Activated T-cell treated with anti-CD3 and anti-CD28 coated beads for 4 hours (primary cell): ENCODE measurements around the gene SCAMP1.
"Not testable (repeated sequence)": the region's sequence is repeated elsewhere in the genome, so short reads cannot be mapped to it uniquely, and the experiment has no call there.

Experiments
- DNase-seq: peaks from one replicate; pipeline ENCODE4 v3.0.0-alpha.2; 2020

Gene SCAMP1

GRCh38 chr5:78433972-78434371 lies 73.6 kb downstream of the SCAMP1 start:
- no peak for DNase-seq

- no peak for DNase-seq
These were observed 87.5 kb downstream of the SCAMP1 start for GRCh38 chr5:78447775-78448424.

DNA sequence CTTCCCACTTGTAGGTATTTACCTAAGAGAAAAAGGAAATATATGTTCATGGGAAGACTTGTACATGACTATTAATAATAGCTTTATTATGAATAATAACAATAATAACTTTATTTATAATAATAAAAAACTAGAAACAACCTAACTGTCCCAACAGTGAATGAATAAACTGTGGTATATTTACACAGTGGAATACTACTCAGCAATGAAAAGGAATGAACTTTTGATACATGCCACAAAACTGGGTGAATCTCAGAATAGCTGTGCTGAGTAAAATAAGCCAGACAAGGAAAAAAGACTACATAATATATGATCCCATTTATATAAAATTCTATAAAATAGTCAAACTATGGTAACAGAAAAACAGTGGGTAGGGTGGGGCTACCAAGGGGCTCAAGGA lies 88.7 kb downstream of the SCAMP1 start:
- DNase-seq = no peak

GRCh38 chr5:78457507-78457906 lies 97.1 kb downstream of the SCAMP1 start:
- not testable (repeated sequence) for DNase-seq

GRCh38 chr5:78458843-78459242 lies 98.4 kb downstream of the SCAMP1 start:
- no peak for DNase-seq

DNA sequence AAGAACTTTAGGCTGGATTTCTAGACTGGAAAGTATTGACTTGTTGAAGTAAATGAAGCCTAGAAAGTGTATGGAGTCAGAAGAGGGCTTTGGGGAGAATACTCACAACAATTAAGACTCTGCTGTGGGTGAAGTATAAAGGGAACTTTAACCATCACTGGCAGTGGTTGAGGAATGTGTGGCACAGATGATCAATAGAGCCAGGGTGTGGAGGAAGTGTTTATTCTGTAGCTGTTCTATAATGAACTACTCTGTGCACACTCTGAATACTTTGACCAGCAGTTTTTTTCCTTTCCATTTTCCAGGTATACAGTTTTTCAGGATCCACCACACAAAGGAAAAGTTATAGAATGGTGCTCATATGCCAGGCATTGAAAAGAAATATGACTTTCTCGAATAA lies 106.7 kb downstream of the SCAMP1 start:
- DNase-seq = no peak

- no peak for DNase-seq
These were observed 107.4 kb downstream of the SCAMP1 start for GRCh38 chr5:78467752-78468357.

GRCh38 chr5:78471896-78472295 lies 111.5 kb downstream of the SCAMP1 start:
- no peak for DNase-seq

GRCh38 chr5:78472469-78473106 lies 112.2 kb downstream of the SCAMP1 start:
- DNase-seq = no peak

DNA sequence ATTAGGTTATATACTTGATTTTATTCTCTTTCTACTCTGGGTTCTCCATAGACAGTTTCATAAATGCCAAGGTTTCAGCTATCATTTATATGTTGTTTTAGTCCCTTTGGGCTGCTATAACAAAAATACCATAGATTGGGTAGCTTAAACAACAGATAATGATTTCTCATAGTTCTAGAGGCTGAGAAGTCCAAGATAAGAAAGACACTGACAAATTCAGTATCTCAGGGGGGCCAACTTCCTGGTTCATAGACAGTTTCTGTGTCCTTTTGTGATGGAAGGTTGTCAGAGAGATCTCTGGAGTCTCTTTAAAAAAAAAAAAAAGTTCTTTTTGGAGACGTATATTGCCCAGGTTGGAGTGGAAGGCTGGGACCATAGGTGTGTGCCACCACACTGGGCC lies 113.3 kb downstream of the SCAMP1 start:
- DNase-seq = no peak

DNA sequence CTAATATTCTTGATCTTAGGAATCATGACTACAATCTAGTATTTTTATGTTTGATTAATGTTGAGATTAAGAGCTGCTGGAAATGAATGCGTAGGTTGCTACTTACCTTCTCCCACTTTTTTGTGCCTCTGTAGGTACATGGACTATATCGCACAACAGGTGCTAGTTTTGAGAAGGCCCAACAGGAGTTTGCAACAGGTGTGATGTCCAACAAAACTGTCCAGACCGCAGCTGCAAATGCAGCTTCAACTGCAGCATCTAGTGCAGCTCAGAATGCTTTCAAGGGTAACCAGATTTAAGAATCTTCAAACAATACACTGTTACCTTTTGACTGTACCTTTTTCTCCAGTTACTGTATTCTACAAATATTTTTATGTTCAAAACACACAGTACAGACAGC lies 115.0 kb downstream of the SCAMP1 start:
- DNase-seq = no peak

DNA sequence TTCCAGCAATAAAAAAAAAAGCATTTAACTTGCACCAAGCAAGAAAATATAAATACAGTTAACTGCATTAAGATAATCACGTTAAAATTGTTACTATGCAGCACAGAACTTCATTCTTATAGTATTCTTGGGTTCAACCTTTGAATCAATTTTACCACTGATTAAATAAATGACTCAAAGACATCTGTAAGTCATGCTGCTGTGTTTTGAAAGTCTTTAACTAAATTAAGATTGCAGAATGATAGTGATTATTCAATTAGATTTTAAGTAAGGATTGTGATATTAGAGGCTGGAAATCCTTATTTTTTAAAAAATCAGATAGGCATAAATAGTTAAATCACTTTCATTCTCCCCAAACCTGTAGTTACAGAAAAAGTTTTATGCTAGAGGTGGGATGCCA lies 116.4 kb downstream of the SCAMP1 start:
- no peak for DNase-seq

- DNase-seq = no peak
These were observed 122.5 kb downstream of the SCAMP1 start for GRCh38 chr5:78482948-78483347.

- DNase-seq = no peak
These were observed 123.5 kb downstream of the SCAMP1 start for GRCh38 chr5:78483809-78484521.

GRCh38 chr5:78486218-78486617 lies 125.8 kb downstream of the SCAMP1 start:
- no peak for DNase-seq

- DNase-seq = no peak
These were observed 127.4 kb downstream of the SCAMP1 start for GRCh38 chr5:78487846-78488245.

DNA sequence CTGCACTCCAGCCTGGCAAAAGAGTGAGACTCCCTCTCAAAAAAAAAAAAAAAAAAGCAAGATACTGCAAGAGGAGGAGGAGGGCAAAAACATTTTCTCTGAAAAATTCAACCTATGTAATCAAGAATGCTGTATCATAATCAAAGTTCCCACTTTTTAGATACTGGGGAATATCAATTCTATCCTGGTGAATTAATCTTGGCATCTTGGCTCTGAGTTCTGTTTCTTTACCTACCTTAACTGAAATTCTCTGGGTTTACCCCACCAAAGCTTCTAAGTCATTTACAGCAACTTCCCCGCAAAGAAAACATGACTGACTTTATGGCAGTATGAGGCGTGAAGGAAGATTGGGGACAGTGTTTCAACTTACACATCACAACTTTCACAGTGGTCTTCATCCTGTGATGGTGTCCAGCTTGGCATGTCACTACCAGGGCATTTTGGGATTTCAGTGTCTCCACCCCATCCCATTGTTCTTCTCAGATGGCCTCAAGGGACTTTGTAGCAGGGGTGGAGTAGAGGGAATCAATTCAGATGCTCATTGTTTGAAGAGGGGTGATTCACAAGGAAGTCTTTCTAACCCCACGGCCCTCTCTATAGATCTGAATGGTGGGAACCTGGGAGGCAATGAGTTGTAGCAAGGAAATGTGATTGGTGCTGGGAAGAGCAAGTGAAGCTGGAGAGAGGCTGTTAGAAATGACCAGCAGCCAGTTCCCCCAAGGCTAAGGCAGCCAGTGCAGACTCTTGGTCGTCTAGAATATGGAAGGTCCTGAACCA lies 130.5 kb downstream of the SCAMP1 start:
- no peak for DNase-seq

GRCh38 chr5:78492224-78492623 lies 131.8 kb downstream of the SCAMP1 start:
- no peak for DNase-seq

DNA sequence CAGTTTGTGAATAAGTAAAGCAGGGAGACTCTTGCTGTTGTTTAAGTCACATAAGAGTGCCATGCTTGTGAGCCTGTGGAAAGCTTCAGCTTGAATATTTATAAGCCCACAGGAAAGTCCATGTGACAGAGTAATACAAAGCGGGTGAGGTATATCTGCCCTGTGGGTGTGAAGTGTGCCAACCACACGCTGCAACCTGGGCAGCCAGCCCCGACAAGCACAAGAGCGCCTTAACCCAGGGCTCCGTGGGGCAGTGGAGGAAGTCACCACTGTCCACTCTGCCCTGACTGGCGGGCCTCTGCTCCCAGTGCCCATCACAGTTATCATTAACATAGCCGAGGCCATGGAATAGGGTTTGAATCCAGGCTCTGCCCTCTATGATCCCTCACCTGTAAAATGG lies 132.2 kb downstream of the SCAMP1 start:
- DNase-seq = no peak

DNA sequence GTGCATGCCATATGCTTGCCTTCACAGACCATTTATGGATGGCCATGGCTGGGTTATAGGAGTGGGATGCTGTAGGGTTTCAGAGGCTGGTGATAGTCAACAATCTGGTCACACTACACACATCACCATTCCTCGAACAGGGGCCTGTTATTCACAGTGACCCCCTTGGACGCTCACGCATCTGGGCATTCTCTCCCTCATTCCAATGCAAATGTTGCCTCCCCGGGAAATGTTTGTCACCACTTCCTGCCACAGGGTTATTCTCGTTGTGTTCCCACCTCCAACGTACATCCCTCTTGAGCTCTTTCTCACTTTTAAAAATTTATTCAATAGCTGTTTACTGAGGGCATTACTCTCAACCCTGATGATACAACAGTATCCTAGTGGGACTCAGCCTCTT lies 135.4 kb downstream of the SCAMP1 start:
- no peak for DNase-seq

DNA sequence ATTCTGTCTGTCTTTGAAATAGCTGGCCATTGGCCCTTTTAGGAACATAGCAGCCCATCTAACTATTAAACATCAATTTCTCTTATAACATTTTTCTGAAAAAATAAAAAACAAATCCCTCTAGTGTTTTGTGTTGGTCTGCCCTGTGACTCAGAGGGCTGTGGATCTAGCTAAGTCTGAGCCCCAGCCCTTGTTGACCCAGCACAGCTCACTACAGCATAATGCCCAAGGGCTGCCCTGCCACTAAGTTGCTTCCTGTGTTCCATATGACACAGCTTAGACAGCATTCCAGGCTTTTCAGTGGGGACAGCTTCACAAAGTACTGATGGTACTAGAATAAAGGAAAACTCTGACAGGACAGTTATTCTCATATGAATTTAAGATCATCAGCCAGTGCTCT lies 136.0 kb downstream of the SCAMP1 start:
- no peak for DNase-seq

DNA sequence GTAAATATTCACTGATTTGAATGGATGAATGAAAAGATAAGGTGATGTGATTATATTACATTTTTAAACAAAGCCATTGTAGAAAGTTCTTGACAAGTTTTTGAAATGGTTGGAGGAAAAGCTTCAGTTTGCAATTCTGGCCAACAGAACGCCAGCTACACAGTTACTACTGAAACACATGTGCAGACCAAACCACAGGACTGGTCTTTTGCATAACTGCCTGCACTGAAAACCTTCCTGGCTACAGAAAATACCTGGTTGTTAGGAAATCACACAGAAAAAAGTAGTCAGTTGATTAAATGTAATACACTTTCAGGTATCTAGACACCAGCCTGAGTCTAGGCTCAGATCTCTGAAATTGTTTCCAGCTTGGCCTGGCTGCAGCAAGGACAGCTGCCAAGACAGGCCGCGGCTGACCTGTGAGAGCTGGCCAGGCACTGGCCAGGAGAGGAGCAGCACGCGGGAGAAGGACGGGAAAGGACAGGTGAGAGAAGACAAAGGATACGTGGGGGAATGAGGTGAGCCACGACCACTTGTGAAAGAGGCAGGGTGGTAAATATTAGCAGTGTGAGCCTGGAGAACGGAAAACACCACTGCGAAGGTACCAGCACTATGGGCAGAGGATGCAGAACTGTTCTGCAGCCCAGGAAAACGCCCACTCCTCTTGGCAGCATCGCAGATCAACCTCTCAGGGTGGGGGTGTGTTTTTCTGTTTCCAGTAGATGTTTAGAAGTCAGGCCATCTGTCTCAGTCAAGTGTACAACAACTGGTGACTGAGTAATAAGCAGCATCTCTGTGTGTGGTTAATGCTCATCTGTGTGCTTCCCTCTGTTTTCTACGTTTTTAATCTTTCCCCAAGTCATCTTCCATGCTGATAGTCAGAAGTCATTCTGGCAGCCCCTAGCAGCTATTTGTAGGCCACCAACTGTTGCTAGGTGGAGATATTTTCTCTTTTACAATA lies 137.4 kb downstream of the SCAMP1 start:
- DNase-seq = no peak
